Natural killer cell (primary cell): Measurements from ENCODE around the gene KCNJ2. TPM values are rescaled to one million over a fixed set of nuclear protein-coding genes. Genes with fewer than 3 reads are reported as not detected.

Source experiments
- ATAC-seq, 3 donors: fragments of 150-1000 bp in 2 of 3; fragments of 200-7000 bp in 1 of 3; cut with Tn5 transposase; 1 replicate in 1 of 3; 2 replicates in 2 of 3; pipeline ENCODE4 v1.10.0; 2021; ENCODE audit warnings: mild to moderate bottlenecking in 2 of 3, moderate library complexity in 2 of 3
- DNase-seq, 2 donors: peaks; one replicate each; pipeline versions ENCODE4 v3.0.0 to v3.0.0-alpha.2; 2013 to 2021; ENCODE audit warnings: mixed read lengths in 1 of 2
- H3K27ac ChIP-seq: one replicate; pipeline ENCODE4 v1.5.1; 2013; ENCODE audit warnings: mild to moderate bottlenecking, low read length
- H3K27me3 ChIP-seq: one replicate; pipeline ENCODE4 v1.6.1; 2013; ENCODE audit warnings: low read length; ENCODE audit not compliant: control insufficient read depth, insufficient read depth
- H3K36me3 ChIP-seq: one replicate; pipeline ENCODE4 v1.6.1; 2013; ENCODE audit warnings: low read length; ENCODE audit not compliant: control insufficient read depth, insufficient read depth
- H3K4me1 ChIP-seq: one replicate; pipeline ENCODE4 v1.6.1; 2013; ENCODE audit warnings: low read length; ENCODE audit not compliant: control insufficient read depth, insufficient read depth
- H3K4me3 ChIP-seq: one replicate; pipeline ENCODE4 v1.5.1; 2013; ENCODE audit warnings: low read length
- H3K9me3 ChIP-seq: one replicate; pipeline ENCODE4 v1.6.1; 2013; ENCODE audit warnings: low read length; ENCODE audit not compliant: control insufficient read depth, insufficient read depth
- H3K27ac Mint-ChIP-seq, 2 donors: one replicate each; pipeline ENCODE4 v1.8.0; 2022; ENCODE audit warnings: mild to moderate bottlenecking in 2 of 2, mixed read lengths in 2 of 2, moderate library complexity in 1 of 2
- H3K27me3 Mint-ChIP-seq, 2 donors: one replicate each; pipeline ENCODE4 v1.8.0; 2022; ENCODE audit warnings: low read depth in 2 of 2, mixed read lengths in 2 of 2
- H3K36me3 Mint-ChIP-seq: one replicate; pipeline ENCODE4 v1.8.0; 2022; ENCODE audit warnings: mixed read lengths
- H3K4me1 Mint-ChIP-seq, 2 donors: one replicate each; pipeline ENCODE4 v1.8.0; 2022; ENCODE audit warnings: mixed read lengths in 2 of 2
- H3K4me3 Mint-ChIP-seq: one replicate; pipeline ENCODE4 v1.8.0; 2022; ENCODE audit warnings: mild to moderate bottlenecking, moderate library complexity, mixed read lengths
- H3K9me3 Mint-ChIP-seq, 2 donors: one replicate each; pipeline ENCODE4 v1.8.0; 2022; ENCODE audit warnings: mixed read lengths in 2 of 2
- CTCF ChIP-seq: fragments of 200-600 bp; IDR thresholded peaks from one replicate; pipeline ENCODE4 v1.8.0; 2022; ENCODE audit warnings: antibody characterized with exemption
- WGBS: methylation state at CpG from one replicate; pipeline ENCODE4 v1.1.7; 2013; ENCODE audit warnings: missing lambda C conversion rate; ENCODE audit not compliant: insufficient coverage; 5-methylcytosine and 5-hydroxymethylcytosine counted together
- intact Hi-C: fragments of 100-400 bp; cut with micrococcal nuclease; formaldehyde crosslinking; loops from one replicate; pipeline ENCODE4 v1.14.2; 2022
- total RNA-seq, 4 donors: library from RNA; stranded (reverse); fragments of 120-200 nt in 1 of 4; gene quantifications; one replicate each; pipeline versions ENCODE4 v1.2.3 to v1.2.4, GENCODE V29; 2013 to 2022

KCNJ2 gene
- total RNA-seq: 1 to 10 TPM in 1 of 3 donors, under 1 TPM in 1, not detected in 1; 0.14 to 2.5 TPM
- 0.14 TPM for total RNA-seq (2013)

DNA sequence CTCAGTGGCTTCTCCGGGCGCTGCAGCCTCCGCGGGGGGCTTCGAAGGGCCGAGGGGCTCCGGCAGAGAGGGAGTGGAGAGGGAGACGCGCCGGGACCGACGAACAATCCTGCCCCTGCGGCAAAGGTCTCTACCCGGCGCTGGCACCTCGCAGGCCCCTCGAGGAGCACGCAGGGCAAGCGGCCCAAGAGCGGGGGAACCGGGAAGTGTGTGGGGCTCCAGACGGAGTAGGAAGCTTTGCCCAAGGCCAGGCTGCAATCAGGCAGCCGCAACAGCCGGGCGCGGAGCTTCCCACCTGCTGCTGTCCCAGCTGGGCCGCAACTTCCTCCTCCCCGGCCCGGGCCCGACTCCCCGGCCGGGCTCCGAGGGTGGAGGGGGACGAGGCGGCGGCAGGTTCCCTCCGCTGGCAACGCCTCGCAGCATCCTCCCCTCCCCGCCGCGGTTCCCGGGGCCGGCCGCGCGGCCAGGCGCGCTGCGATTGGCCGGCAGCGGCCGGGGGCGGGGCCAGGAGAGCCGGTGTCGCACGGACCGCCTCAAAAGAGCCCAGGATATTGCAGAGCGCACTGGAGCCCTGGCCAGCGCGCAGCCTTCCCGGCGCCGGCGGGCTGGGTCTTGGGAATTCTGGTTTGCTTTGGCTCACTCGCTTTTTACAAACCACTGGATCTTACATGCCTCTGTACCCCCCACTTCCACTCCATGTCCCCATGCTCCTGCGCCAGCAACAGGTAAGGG lies at the start of gene KCNJ2:
Gene KCNJ2, plus strand, starts transcription at position 556 of the 732 bp plus-strand sequence. CDS start 5,508 bp downstream, outside the sequence.
- Histone ChIP-seq H3K27me3 (peaks cover 13% of the 10 kb centered on the region), H3K27ac (no peak within 1 kb of the TSS), H3K4me1 (peaks cover 17% of the 10 kb centered on the region), H3K36me3 (no peaks in the 10 kb centered on the region), H3K9me3 (peaks cover 2% of the 10 kb centered on the region), H3K4me3 (peak within 1 kb of the TSS; percentile 34)
- H3K36me3 Mint-ChIP-seq: no peaks in the 10 kb centered on the region
- peak within 1 kb of the TSS; percentile 47 for H3K4me3 Mint-ChIP-seq
- no peak within 1 kb of the TSS for H3K27ac Mint-ChIP-seq
- H3K4me1 Mint-ChIP-seq: peaks cover 9 to 13% of the 10 kb centered on the region in 2 donors
- H3K27me3 Mint-ChIP-seq: peaks cover 45 to 67% of the 10 kb centered on the region in 2 donors
- no peaks in the 10 kb centered on the region for H3K9me3 Mint-ChIP-seq
- DNase-seq: peak; percentile 23 to 46
- no peak for TF ChIP-seq CTCF
- under 1% methylated on average over 67 of the region's 67 CpGs for WGBS
- intact Hi-C loops: no loop called here
- ATAC-seq: peak; percentile 76 to 91 (median 88)

DNA sequence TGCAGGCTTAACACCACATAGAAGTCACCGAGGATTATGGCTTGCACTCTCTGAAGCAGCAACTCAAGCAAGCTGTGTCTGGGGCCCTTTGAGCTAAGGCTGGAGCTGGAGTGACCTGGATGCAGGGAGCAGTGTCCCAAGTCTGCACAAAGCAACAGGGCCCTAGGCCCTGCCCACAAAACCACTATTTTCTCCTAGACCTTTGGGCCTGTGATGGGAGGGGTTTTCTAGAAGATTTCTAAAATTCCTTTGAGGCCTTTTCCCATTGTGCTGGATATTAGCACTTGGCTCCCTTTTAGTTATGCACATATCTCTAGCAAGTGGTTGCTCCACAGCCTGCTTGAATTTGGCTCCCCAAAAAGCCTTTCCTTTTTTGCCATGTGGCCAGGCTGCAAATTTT lies 49.8 kb upstream of the KCNJ2 start:
- H3K27ac Mint-ChIP-seq: no peak overlapping the region
- Histone ChIP-seq H3K27ac (no peak overlapping the region), H3K9me3 (no peaks in the 10 kb centered on the region), H3K4me3 (no peak overlapping the region), H3K27me3 (no peaks in the 10 kb centered on the region), H3K4me1 (no peaks in the 10 kb centered on the region), H3K36me3 (no peaks in the 10 kb centered on the region)
- 96% methylated on average over 1 of the region's 1 CpG for WGBS
- no peaks in the 10 kb centered on the region for H3K4me1 Mint-ChIP-seq
- no peaks in the 10 kb centered on the region for H3K36me3 Mint-ChIP-seq
- DNase-seq (no peak), ATAC-seq (no peak)
- intact Hi-C loops: no loop called here
- H3K9me3 Mint-ChIP-seq: peaks cover 4 to 7% of the 10 kb centered on the region in 2 donors
- H3K4me3 Mint-ChIP-seq: no peak overlapping the region
- H3K27me3 Mint-ChIP-seq: no peaks in the 10 kb centered on the region
- no peak for TF ChIP-seq CTCF

- no peak overlapping the region for H3K4me3 Mint-ChIP-seq
- no peaks in the 10 kb centered on the region for H3K4me1 Mint-ChIP-seq
- 71% methylated on average over 2 of the region's 2 CpGs for WGBS
- Histone ChIP-seq H3K27me3 (no peaks in the 10 kb centered on the region), H3K4me3 (no peak overlapping the region), H3K27ac (no peak overlapping the region), H3K9me3 (no peaks in the 10 kb centered on the region), H3K36me3 (no peaks in the 10 kb centered on the region), H3K4me1 (no peaks in the 10 kb centered on the region)
- ATAC-seq: no peak
- peaks cover 4 to 7% of the 10 kb centered on the region in 2 donors for H3K9me3 Mint-ChIP-seq
- no peak overlapping the region for H3K27ac Mint-ChIP-seq
- no peaks in the 10 kb centered on the region for H3K36me3 Mint-ChIP-seq
- TF ChIP-seq CTCF: no peak
- no peaks in the 10 kb centered on the region for H3K27me3 Mint-ChIP-seq
- DNase-seq: no peak
- intact Hi-C loops: no loop called here
Measured at GRCh38 chr17:70119983-70120382, 49.3 kb upstream of the KCNJ2 start.

- H3K27ac ChIP-seq: no peak overlapping the region
- H3K4me3 Mint-ChIP-seq: no peak overlapping the region
- H3K9me3 Mint-ChIP-seq: peaks cover 4 to 7% of the 10 kb centered on the region in 2 donors
- H3K36me3 ChIP-seq: no peaks in the 10 kb centered on the region
- intact Hi-C loops: no loop called here
- no peaks in the 10 kb centered on the region for H3K27me3 ChIP-seq
- WGBS: 49% methylated on average over 4 of the region's 4 CpGs
- no peaks in the 10 kb centered on the region for H3K4me1 Mint-ChIP-seq
- H3K27ac Mint-ChIP-seq: no peak overlapping the region
- no peak for ATAC-seq
- H3K36me3 Mint-ChIP-seq: no peaks in the 10 kb centered on the region
- H3K27me3 Mint-ChIP-seq: no peaks in the 10 kb centered on the region
- H3K9me3 ChIP-seq: no peaks in the 10 kb centered on the region
- TF ChIP-seq CTCF: no peak
- H3K4me1 ChIP-seq: no peaks in the 10 kb centered on the region
- H3K4me3 ChIP-seq: no peak overlapping the region
- no peak for DNase-seq
Measured at GRCh38 chr17:70120425-70120824, 48.9 kb upstream of the KCNJ2 start.
